Mucosa of descending colon (tissue), 3 donors: ENCODE results near the gene SNX22. TPM values are rescaled to one million over a fixed set of nuclear protein-coding genes. Genes with fewer than 3 reads are reported as not detected.
"Not testable (repeated sequence)": the region's sequence is repeated elsewhere in the genome, so short reads cannot be mapped to it uniquely, and the experiment has no call there.

Experiments
- ATAC-seq: fragments of 200-7000 bp; cut with Tn5 transposase; one replicate; pipeline ENCODE4 v1.9.1; 2020; ENCODE audit warnings: mild to moderate bottlenecking, moderate library complexity
- DNase-seq, 3 donors: peaks; one replicate each; pipeline ENCODE4 v3.0.0-alpha.2; 2020
- H3K36me3 ChIP-seq: fragments of 200-600 bp; one replicate; pipeline ENCODE4 v1.8.0; 2021; ENCODE audit warnings: low read depth, mild to moderate bottlenecking
- H3K4me1 ChIP-seq: fragments of 200-600 bp; one replicate; pipeline ENCODE4 v1.8.0; 2021; ENCODE audit warnings: low read depth, mild to moderate bottlenecking
- H3K4me3 ChIP-seq: fragments of 200-600 bp; one replicate; pipeline ENCODE4 v1.8.0; 2021; ENCODE audit warnings: mild to moderate bottlenecking
- H3K9me3 ChIP-seq: fragments of 200-600 bp; one replicate; pipeline ENCODE4 v1.8.0; 2021; ENCODE audit warnings: mild to moderate bottlenecking
- CTCF ChIP-seq: fragments of 200-600 bp; IDR thresholded peaks from one replicate; pipeline ENCODE4 v1.8.0; 2022; ENCODE audit warnings: antibody characterized with exemption, mild to moderate bottlenecking
- intact Hi-C, 2 donors: fragments of 100-400 bp; cut with DNase I in 1 of 2; cut with micrococcal nuclease in 1 of 2; formaldehyde crosslinking; loops; one replicate each; pipeline versions ENCODE4 v1.11.0 to v1.11.1; 2022; cut with DNase I, micrococcal nuclease
- total RNA-seq, 3 donors: library from RNA; stranded (reverse); fragmentation: NEBNext Ultra II Directional in 2 of 3; extraction: Animal tissue kit (Norgen Biotek cat#: 25700) in 2 of 3; gene quantifications; one replicate each; pipeline versions ENCODE4 v1.2.1 to v1.2.4, GENCODE V29; 2021 to 2023
- donor health status: DM: no; HTN: no; CAD: no; lungs with moderate emphysema.
- donor health status: DM: no; HTN: no; CAD: no.
- donor health status: DM: no; HTN: yes; CAD: no.

Gene SNX22
- total RNA-seq, 3 donors from 2014 or later, result 0.29 to 0.35 (median 0.29) TPM

DNA sequence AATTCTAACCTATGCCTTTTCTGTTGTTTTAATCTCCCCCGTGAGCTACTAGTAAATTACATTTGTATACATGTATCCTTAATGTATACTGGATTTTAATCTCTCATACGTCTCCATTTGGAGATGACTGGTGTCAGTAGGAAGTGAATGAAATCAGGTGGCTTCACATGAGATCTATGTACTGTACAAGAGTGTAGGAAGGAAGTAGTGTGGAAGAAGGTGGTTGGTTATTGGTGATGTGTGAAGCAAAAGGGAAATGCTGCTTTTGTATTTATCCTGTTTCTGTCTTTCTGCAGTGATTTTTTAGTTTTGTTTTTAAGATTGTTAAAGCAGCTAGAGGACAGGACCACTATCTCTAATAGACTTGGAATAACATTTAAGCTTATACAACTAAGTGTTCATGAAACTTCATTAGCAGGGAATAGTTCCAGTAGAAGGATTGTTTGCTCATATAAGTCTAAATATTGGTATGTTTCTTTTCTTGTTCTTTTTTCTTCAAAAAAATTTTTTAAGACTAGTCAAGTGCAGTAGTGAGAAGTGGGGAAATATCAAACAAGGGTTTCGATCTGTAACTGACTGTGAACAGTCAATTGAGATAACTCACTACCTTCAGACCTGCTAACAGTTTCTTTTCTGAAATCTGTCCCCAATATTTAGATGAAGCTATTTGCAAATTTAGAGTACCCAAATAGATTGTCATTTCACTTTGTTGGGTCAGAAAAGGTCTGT is 40.4 kb upstream of the SNX22 start:
- H3K9me3 ChIP-seq, result no peaks in the 10 kb centered on the region
- no peak overlapping the region for H3K4me3 ChIP-seq
- H3K4me1 ChIP-seq, result no peaks in the 10 kb centered on the region
- ATAC-seq (peak; percentile 40), DNase-seq (no peak)
- no peak for TF ChIP-seq CTCF
- peaks cover 10% of the 10 kb centered on the region for H3K36me3 ChIP-seq
- intact Hi-C loops, result no loop called here

GRCh38 chr15:64111679-64112050 is 39.9 kb upstream of the SNX22 start:
- no peak for TF ChIP-seq CTCF
- no peaks in the 10 kb centered on the region for H3K9me3 ChIP-seq
- H3K4me3 ChIP-seq, result no peak overlapping the region
- H3K4me1 ChIP-seq, result no peaks in the 10 kb centered on the region
- intact Hi-C loops, result no loop called here
- ATAC-seq (no peak), DNase-seq (no peak)
- peaks cover 10% of the 10 kb centered on the region for H3K36me3 ChIP-seq

GRCh38 chr15:64112073-64112772 is 39.3 kb upstream of the SNX22 start:
- Histone ChIP-seq H3K4me3 (no peak overlapping the region), H3K9me3 (no peaks in the 10 kb centered on the region), H3K4me1 (no peaks in the 10 kb centered on the region), H3K36me3 (peaks cover 10% of the 10 kb centered on the region)
- intact Hi-C loops, result no loop called here
- DNase-seq (no peak), ATAC-seq (no peak)
- TF ChIP-seq CTCF, result no peak

DNA sequence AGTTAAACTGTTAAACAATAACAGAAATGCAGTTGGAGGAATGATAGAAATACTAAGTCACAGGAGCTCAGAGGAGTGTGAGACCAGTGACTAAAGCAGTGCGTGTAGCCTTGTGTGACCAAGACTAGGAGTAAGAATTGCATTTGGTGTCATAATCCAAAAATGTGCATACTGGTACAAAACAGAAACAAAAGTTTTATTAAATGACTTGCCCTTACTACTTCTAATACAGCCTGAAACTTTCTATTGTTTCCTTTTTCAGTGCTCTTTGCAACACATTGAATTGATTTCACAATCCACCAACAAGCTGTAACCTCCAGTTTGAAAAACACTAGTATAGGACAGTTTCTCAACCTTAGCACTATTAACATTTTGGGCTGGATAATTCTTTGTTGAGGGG is 38.6 kb upstream of the SNX22 start:
- intact Hi-C loops, result no loop called here
- H3K4me3 ChIP-seq, result no peak overlapping the region
- no peak for TF ChIP-seq CTCF
- peaks cover 10% of the 10 kb centered on the region for H3K36me3 ChIP-seq
- H3K4me1 ChIP-seq, result no peaks in the 10 kb centered on the region
- ATAC-seq, result no peak
- DNase-seq, result no peak
- no peaks in the 10 kb centered on the region for H3K9me3 ChIP-seq

- no peak overlapping the region for H3K4me3 ChIP-seq
- H3K36me3 ChIP-seq, result peaks cover 23% of the 10 kb centered on the region
- DNase-seq (no peak), ATAC-seq (peak; percentile 36)
- no peaks in the 10 kb centered on the region for H3K9me3 ChIP-seq
- H3K4me1 ChIP-seq, result no peaks in the 10 kb centered on the region
- no peak for TF ChIP-seq CTCF
- intact Hi-C loops, result no loop called here
Observed at GRCh38 chr15:64117759-64118487, 33.6 kb upstream of the SNX22 start.

DNA sequence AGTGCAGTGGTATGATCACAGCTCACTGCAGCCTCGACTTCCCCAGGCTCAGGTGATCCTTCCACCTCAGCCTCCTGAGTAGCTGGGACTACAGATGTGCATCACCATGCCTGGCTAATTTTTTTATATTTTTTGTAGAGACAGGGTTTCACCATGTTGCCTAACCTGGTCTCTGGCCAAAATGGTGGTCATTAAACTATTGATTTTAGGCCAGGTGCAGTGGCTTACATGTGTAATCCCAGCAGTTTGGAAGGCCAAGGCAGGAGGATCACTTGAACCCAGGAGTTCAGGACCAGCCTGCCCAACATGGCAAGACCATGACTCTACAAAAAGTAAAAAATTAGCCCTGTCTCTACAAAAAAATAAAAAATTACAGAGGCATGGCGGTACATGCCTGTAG is 31.2 kb upstream of the SNX22 start:
- DNase-seq, H3K4me3 ChIP-seq, ATAC-seq, H3K9me3 ChIP-seq, H3K4me1 ChIP-seq, intact Hi-C loops: not testable (repeated sequence)
- H3K36me3 ChIP-seq, result peaks cover 13% of the 10 kb centered on the region
